PFSK-1 (cell line): ENCODE data around the gene LSM4.

ENCODE experiments used
- SIN3A ChIP-seq: IDR thresholded peaks from 2 replicates; pipeline ENCODE4 v1.6.1; 2012; ENCODE audit warnings: mild to moderate bottlenecking, low read length, moderate library complexity, borderline replicate concordance; ENCODE audit not compliant: insufficient read depth
- TF ChIP-seq, protein P1 (sequence below), 2 experiments: IDR thresholded peaks; 2 replicates each; pipeline versions ENCODE4 v1.6.1 to v1.8.0; 2011 to 2012; ENCODE audit warnings: low read depth in 2 of 2, low read length in 2 of 2, control low read depth in 1 of 2, inconsistent platforms in 1 of 2, mild to moderate bottlenecking in 1 of 2, moderate library complexity in 1 of 2; ENCODE audit not compliant: insufficient read depth in 1 of 2

DNA sequence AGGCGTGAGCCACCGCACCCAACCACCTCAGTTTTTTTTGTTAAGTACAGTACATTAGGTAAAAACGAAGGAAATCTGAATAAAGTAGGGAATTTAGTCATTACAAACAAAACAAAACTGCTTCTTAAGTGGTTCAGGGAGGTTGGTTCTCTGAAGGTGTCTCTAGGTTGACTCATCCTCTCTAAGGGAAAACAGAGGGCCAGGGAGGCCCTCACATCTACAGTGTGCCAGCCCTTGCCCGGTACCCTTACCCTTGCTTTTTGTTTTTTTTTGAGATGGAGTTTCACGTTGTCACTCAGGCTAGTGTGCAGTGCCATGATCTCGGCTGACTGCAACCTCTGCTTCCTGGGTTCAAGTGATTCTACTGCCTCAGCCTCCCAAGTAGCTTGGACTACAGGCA lies 24.3 kb downstream of the LSM4 start:
- TF ChIP-seq, protein P1, sequence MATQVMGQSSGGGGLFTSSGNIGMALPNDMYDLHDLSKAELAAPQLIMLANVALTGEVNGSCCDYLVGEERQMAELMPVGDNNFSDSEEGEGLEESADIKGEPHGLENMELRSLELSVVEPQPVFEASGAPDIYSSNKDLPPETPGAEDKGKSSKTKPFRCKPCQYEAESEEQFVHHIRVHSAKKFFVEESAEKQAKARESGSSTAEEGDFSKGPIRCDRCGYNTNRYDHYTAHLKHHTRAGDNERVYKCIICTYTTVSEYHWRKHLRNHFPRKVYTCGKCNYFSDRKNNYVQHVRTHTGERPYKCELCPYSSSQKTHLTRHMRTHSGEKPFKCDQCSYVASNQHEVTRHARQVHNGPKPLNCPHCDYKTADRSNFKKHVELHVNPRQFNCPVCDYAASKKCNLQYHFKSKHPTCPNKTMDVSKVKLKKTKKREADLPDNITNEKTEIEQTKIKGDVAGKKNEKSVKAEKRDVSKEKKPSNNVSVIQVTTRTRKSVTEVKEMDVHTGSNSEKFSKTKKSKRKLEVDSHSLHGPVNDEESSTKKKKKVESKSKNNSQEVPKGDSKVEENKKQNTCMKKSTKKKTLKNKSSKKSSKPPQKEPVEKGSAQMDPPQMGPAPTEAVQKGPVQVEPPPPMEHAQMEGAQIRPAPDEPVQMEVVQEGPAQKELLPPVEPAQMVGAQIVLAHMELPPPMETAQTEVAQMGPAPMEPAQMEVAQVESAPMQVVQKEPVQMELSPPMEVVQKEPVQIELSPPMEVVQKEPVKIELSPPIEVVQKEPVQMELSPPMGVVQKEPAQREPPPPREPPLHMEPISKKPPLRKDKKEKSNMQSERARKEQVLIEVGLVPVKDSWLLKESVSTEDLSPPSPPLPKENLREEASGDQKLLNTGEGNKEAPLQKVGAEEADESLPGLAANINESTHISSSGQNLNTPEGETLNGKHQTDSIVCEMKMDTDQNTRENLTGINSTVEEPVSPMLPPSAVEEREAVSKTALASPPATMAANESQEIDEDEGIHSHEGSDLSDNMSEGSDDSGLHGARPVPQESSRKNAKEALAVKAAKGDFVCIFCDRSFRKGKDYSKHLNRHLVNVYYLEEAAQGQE (IDR thresholded peaks at IDR 0.05; ENCODE audit: insufficient read depth in 1 of 2, low read depth in 2 of 2, low read length in 2 of 2) = no peak
- TF ChIP-seq SIN3A = no peak
